HCT116 (cell line): ENCODE data around the gene PHF21B. TPM values are rescaled to one million over a fixed set of nuclear protein-coding genes. Genes with fewer than 3 reads are reported as not detected.

Experiments
- ATAC-seq: fragments of 200-7000 bp; cut with Tn5 transposase; 2 replicates; pipeline ENCODE4 v1.9.1; 2020; ENCODE audit warnings: mild to moderate bottlenecking, moderate library complexity
- BruUV-seq: library from RNA; stranded (reverse); fragments of 400-500 nt; replicated peaks from 2 replicates; lab custom pipeline; 2021; lab: Mats Ljungman, UMichigan
- CTCF ChIA-PET: fragments of 300-600 bp; sonication (Branson Sonifier 250); formaldehyde crosslinking; loops from one replicate; lab custom pipeline; 2021; ENCODE audit warnings: antibody characterized with exemption; lab: Charles Lee
- POLR2A ChIA-PET: fragments of 300-600, 350-600 bp; sonication (Branson Sonifier 250); formaldehyde crosslinking; loops from one replicate; lab custom pipeline; 2021; ENCODE audit warnings: antibody characterized with exemption; lab: Charles Lee
- RAD21 ChIA-PET, 2 experiments: fragments of 300-600 bp; sonication (Branson Sonifier 250); formaldehyde crosslinking; loops; one replicate each; lab custom pipeline; 2023; ENCODE audit warnings: low total read pairs in 2 of 2; ENCODE audit not compliant: uncharacterized antibody in 2 of 2, unreplicated experiment in 2 of 2, low non-redundant PET in 1 of 2; lab: Charles Lee
- DNase-seq: peaks from one replicate; pipeline ENCODE4 v3.0.0-alpha.2; 2010; ENCODE audit warnings: low read depth, low spot score
- H2AFZ ChIP-seq: fragments of 200-600 bp; shearing (Covaris generic), sonication (generic); 2 replicates; pipeline ENCODE4 v1.6.1; 2017; ENCODE audit warnings: low read depth, mixed run types, mixed read lengths, antibody characterized with exemption, low read length; ENCODE audit not compliant: poor library complexity, severe bottlenecking
- H3K27ac ChIP-seq: 2 replicates; pipeline ENCODE4 v1.5.1; 2012; ENCODE audit warnings: low read depth, low read length
- H3K27me3 ChIP-seq: fragments of 200-600 bp; sonication (generic); 2 replicates; pipeline ENCODE4 v1.6.1; 2016; ENCODE audit warnings: mixed run types, low read length, mixed read lengths; ENCODE audit not compliant: insufficient read depth
- H3K36me3 ChIP-seq, 2 experiments: fragments of 200-500 bp in 1 of 2; fragments of 200-600 bp in 1 of 2; sonication (Bioruptor generic) in 1 of 2; sonication (generic) in 1 of 2; 2 replicates each; pipeline versions ENCODE4 v1.5.1 to v1.6.1; 2014 to 2016; ENCODE audit warnings: low read length in 2 of 2, inconsistent platforms in 1 of 2, mixed read lengths in 1 of 2, mixed run types in 1 of 2; ENCODE audit not compliant: insufficient read depth in 2 of 2, control insufficient read depth in 1 of 2
- H3K4me1 ChIP-seq, 2 experiments: fragments of 200-600 bp in 1 of 2; sonication (generic) in 1 of 2; 2 replicates each; pipeline versions ENCODE4 v1.5.1 to v1.6.1; 2012 to 2017; ENCODE audit warnings: low read length in 2 of 2, inconsistent platforms in 1 of 2, mild to moderate bottlenecking in 1 of 2, mixed read lengths in 1 of 2, mixed run types in 1 of 2, moderate library complexity in 1 of 2; ENCODE audit not compliant: insufficient read depth in 2 of 2, control insufficient read depth in 1 of 2
- H3K4me2 ChIP-seq: fragments of 200-600 bp; sonication (generic); 2 replicates; pipeline ENCODE4 v1.6.1; 2017; ENCODE audit warnings: mixed run types, low read length, mixed read lengths
- H3K4me3 ChIP-seq, 2 experiments: fragments of 200-600 bp in 1 of 2; sonication (generic) in 1 of 2; replicated peaks in 1 of 2; 2 replicates each; pipeline ENCODE4 v1.5.1; 2011 to 2016; ENCODE audit warnings: low read length in 2 of 2, control low read depth in 1 of 2, low read depth in 1 of 2, mild to moderate bottlenecking in 1 of 2, mixed read lengths in 1 of 2, mixed run types in 1 of 2
- H3K79me2 ChIP-seq: fragments of 200-600 bp; sonication (generic); 2 replicates; pipeline ENCODE4 v1.6.1; 2017; ENCODE audit warnings: mild to moderate bottlenecking, mixed run types, low read length, moderate library complexity, mixed read lengths; ENCODE audit not compliant: insufficient read depth
- H3K9ac ChIP-seq: fragments of 200-600 bp; sonication (generic); 2 replicates; pipeline ENCODE4 v1.6.1; 2016; ENCODE audit warnings: low read length, mixed read lengths
- H3K9me2 ChIP-seq: fragments of 200-600 bp; sonication (generic), shearing (Covaris generic); 2 replicates; pipeline ENCODE4 v1.6.1; 2017; ENCODE audit warnings: mixed run types, mild to moderate bottlenecking, moderate library complexity; ENCODE audit not compliant: insufficient read depth
- H3K9me3 ChIP-seq, 2 experiments: fragments of 200-500 bp in 1 of 2; fragments of 200-600 bp in 1 of 2; sonication (Bioruptor generic) in 1 of 2; sonication (generic) in 1 of 2; 2 replicates each; pipeline ENCODE4 v1.6.1; 2014 to 2017; ENCODE audit warnings: low read length in 2 of 2, mixed read lengths in 2 of 2, inconsistent platforms in 1 of 2, low read depth in 1 of 2, mild to moderate bottlenecking in 1 of 2, mixed run types in 1 of 2, moderate library complexity in 1 of 2; ENCODE audit not compliant: control insufficient read depth in 1 of 2, insufficient read depth in 1 of 2
- H4K20me1 ChIP-seq: fragments of 200-600 bp; sonication (generic), shearing (Covaris generic); 2 replicates; pipeline ENCODE4 v1.6.1; 2017; ENCODE audit warnings: mixed run types, mild to moderate bottlenecking, moderate library complexity; ENCODE audit not compliant: insufficient read depth
- CBX3 ChIP-seq: IDR thresholded peaks from 2 replicates; pipeline ENCODE4 v1.6.1; 2012; ENCODE audit warnings: low read depth
- CEBPB ChIP-seq: IDR thresholded peaks from 2 replicates; pipeline ENCODE4 v1.6.1; 2012; ENCODE audit warnings: low read depth
- EGR1 ChIP-seq: IDR thresholded peaks from 2 replicates; pipeline ENCODE4 v1.6.1; 2012; ENCODE audit warnings: low read depth
- ELF1 ChIP-seq: IDR thresholded peaks from 2 replicates; pipeline ENCODE4 v1.6.1; 2012; ENCODE audit warnings: low read depth, borderline replicate concordance
- EZH2 ChIP-seq: fragments of 200-600 bp; sonication (generic); IDR thresholded peaks from 2 replicates; pipeline ENCODE4 v1.6.1; 2017; ENCODE audit warnings: antibody characterized with exemption, mixed run types
- FOSL1 ChIP-seq: IDR thresholded peaks from 2 replicates; pipeline ENCODE4 v1.6.1; 2012; ENCODE audit warnings: low read depth
- JUND ChIP-seq: IDR thresholded peaks from 2 replicates; pipeline ENCODE4 v1.6.1; 2012
- POLR2AphosphoS5 ChIP-seq: IDR thresholded peaks from 2 replicates; pipeline ENCODE4 v1.6.1; 2011; ENCODE audit warnings: mild to moderate bottlenecking, low read depth, low read length, moderate library complexity
- REST ChIP-seq: IDR thresholded peaks from 2 replicates; pipeline ENCODE4 v1.6.1; 2012; ENCODE audit warnings: low read depth
- SP1 ChIP-seq: IDR thresholded peaks from 2 replicates; pipeline ENCODE4 v1.6.1; 2012; ENCODE audit warnings: low read depth
- SRF ChIP-seq: IDR thresholded peaks from 2 replicates; pipeline ENCODE4 v1.6.1; 2012; ENCODE audit warnings: low read depth
- ZBTB33 ChIP-seq: IDR thresholded peaks from 2 replicates; pipeline ENCODE4 v1.6.1; 2011; ENCODE audit warnings: mild to moderate bottlenecking, low read length, moderate library complexity; ENCODE audit not compliant: insufficient replicate concordance; ENCODE audit errors: extremely low read depth
- intact Hi-C: fragments of 100-400 bp; cut with micrococcal nuclease; formaldehyde crosslinking; loops from 2 replicates; pipeline ENCODE4 v1.10.0; 2022
- total RNA-seq: library from RNA; stranded (reverse); gene quantifications from one replicate; pipeline ENCODE4 v1.2.1, GENCODE V29; 2021; ENCODE audit not compliant: unreplicated experiment

The PHF21B gene
- total RNA-seq, 1 experiment from 2014 or later = not detected

DNA sequence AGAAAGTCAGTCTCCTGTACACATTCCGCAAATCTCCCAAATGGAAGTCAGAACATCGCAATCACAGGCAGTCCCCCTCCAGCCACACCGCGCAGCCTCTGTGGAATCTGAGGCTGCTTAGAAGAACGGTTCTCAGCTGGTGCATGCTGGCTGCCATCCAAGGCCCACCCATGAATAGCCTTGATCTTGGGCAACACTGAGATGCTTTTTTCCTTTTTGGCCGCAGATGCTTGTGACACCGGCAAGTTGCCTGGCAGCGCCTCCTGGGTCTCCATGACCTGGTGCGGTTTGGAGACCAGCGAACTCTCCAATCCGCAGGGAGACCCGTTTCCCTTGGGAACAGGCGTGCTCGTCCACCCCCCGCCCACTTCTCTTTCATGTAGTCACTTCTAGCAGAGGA, 26.3 kb upstream of the PHF21B start:
- RAD21 ChIA-PET = no interaction called here
- peaks cover 26% of the 10 kb centered on the region; the same call in 1 of the 2 replicates for H3K27me3 ChIP-seq

GRCh38 chr22:45034821-45035220, 25.0 kb upstream of the PHF21B start:
- ChIA-PET CTCF (no interaction called here), POLR2A (no interaction called here), RAD21 (no interaction called here)
- H3K4me1 ChIP-seq = no peaks in the 10 kb centered on the region
- no peak overlapping the region for H3K4me2 ChIP-seq
- H3K9ac ChIP-seq = no peak overlapping the region
- H2AFZ ChIP-seq = no peak overlapping the region
- no peak overlapping the region for H3K4me3 ChIP-seq
- H3K36me3 ChIP-seq = no peaks in the 10 kb centered on the region
- intact Hi-C loops = no loop called here
- DNase-seq (no peak), ATAC-seq (no peak)
- H3K27ac ChIP-seq = no peak overlapping the region
- H3K9me2 ChIP-seq = no peaks in the 10 kb centered on the region
- peaks cover 34% of the 10 kb centered on the region for H3K27me3 ChIP-seq
- BruUV-seq = no TSS peak
- H3K79me2 ChIP-seq = no peaks in the 10 kb centered on the region
- H4K20me1 ChIP-seq = no peaks in the 10 kb centered on the region
- peaks cover 0 to 7% of the 10 kb centered on the region in 2 experiments; a peak in 1 of 4 replicates for H3K9me3 ChIP-seq
- TF ChIP-seq CBX3 = no peak
- TF ChIP-seq JUND = no peak
- TF ChIP-seq ELF1 = no peak
- no peak for TF ChIP-seq CEBPB
- no peak for TF ChIP-seq EGR1
- no peak for TF ChIP-seq REST
- TF ChIP-seq SRF = no peak
- no peak for TF ChIP-seq FOSL1
- TF ChIP-seq EZH2 = no peak

More for the DNA sequence above, 26.3 kb upstream of the PHF21B start:
- H3K9ac ChIP-seq = no peak overlapping the region
- no peak for ATAC-seq
- no peaks in the 10 kb centered on the region for H3K9me2 ChIP-seq
- no peak overlapping the region for H3K4me2 ChIP-seq
- no peaks in the 10 kb centered on the region for H4K20me1 ChIP-seq
- H2AFZ ChIP-seq = no peak overlapping the region
- ChIA-PET CTCF (no interaction called here), POLR2A (no interaction called here)
- H3K79me2 ChIP-seq = no peaks in the 10 kb centered on the region
- intact Hi-C loops = no loop called here
- TF ChIP-seq EGR1 (no peak), POLR2AphosphoS5 (no peak), SP1 (no peak), ZBTB33 (no peak)
- H3K9me3 ChIP-seq = peaks cover 0 to 7% of the 10 kb centered on the region in 2 experiments; a peak in 1 of 4 replicates
- BruUV-seq = no TSS peak
- DNase-seq = no peak
- no peaks in the 10 kb centered on the region for H3K36me3 ChIP-seq
- H3K4me3 ChIP-seq = no peak overlapping the region
- H3K4me1 ChIP-seq = no peaks in the 10 kb centered on the region
- no peak overlapping the region for H3K27ac ChIP-seq
